ENCODE results near the gene ZNF566. TPM values are rescaled to one million over a fixed set of nuclear protein-coding genes. Genes with fewer than 3 reads are reported as not detected.

Gene ZNF566
- total RNA-seq, 4 donors from 2014 or later, result 7.3 to 14.6 (median 9.9) TPM

- no peak overlapping the region for H3K4me3 ChIP-seq
- H3K9me3 ChIP-seq, result no peaks in the 10 kb centered on the region
- WGBS, result 87% methylated on average over 2 of the region's 2 CpGs
- no peak for DNase-seq (ENCODE audit: extremely low spot score)
- H3K27ac ChIP-seq (replicated peaks in 1 of 4), result no peak overlapping the region
- intact Hi-C loops (cut with DNase I), result loop anchor here (2.0 to 10.0 kb wide), 2 partner anchors 18 to 288 kb away; no protein-coding TSS in a partner anchor
- TF ChIP-seq, protein P1, sequence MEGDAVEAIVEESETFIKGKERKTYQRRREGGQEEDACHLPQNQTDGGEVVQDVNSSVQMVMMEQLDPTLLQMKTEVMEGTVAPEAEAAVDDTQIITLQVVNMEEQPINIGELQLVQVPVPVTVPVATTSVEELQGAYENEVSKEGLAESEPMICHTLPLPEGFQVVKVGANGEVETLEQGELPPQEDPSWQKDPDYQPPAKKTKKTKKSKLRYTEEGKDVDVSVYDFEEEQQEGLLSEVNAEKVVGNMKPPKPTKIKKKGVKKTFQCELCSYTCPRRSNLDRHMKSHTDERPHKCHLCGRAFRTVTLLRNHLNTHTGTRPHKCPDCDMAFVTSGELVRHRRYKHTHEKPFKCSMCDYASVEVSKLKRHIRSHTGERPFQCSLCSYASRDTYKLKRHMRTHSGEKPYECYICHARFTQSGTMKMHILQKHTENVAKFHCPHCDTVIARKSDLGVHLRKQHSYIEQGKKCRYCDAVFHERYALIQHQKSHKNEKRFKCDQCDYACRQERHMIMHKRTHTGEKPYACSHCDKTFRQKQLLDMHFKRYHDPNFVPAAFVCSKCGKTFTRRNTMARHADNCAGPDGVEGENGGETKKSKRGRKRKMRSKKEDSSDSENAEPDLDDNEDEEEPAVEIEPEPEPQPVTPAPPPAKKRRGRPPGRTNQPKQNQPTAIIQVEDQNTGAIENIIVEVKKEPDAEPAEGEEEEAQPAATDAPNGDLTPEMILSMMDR (IDR thresholded peaks at IDR 0.05), result no peak
- no peak for TF ChIP-seq EP300 (IDR thresholded peaks at IDR 0.05)
- TF ChIP-seq POLR2AphosphoS5 (IDR thresholded peaks at IDR 0.05), result no peak
- TF ChIP-seq POLR2A (IDR thresholded peaks at IDR 0.05; ENCODE audit: low read depth), result no peak
- H3K27me3 ChIP-seq, result no peaks in the 10 kb centered on the region
- H3K4me1 ChIP-seq, result peaks cover under 1 to 8% (median 7%) of the 10 kb centered on the region in 4 donors
- H3K36me3 ChIP-seq, result peaks cover 0 to 17% (median 2%) of the 10 kb centered on the region in 4 donors
These were observed 6.5 kb downstream of the ZNF566 start for GRCh38 chr19:36482876-36483275.

- Histone ChIP-seq H3K36me3 (peaks cover 15 to 74% (median 25%) of the 10 kb centered on the region in 4 donors), H3K4me1 (no peaks in the 10 kb centered on the region), H3K27me3 (no peaks in the 10 kb centered on the region), H3K9me3 (peaks cover 0 to 36% (median 20%) of the 10 kb centered on the region in 4 donors), H3K27ac (replicated peaks in 1 of 4) (no peak overlapping the region), H3K4me3 (no peak overlapping the region)
- WGBS, result 96% methylated on average over 1 of the region's 1 CpG
- intact Hi-C loops (cut with DNase I), result no loop called here
- DNase-seq (ENCODE audit: extremely low spot score), result no peak
- TF ChIP-seq POLR2A (IDR thresholded peaks at IDR 0.05; ENCODE audit: low read depth) (no peak), POLR2AphosphoS5 (IDR thresholded peaks at IDR 0.05) (no peak), EP300 (IDR thresholded peaks at IDR 0.05) (no peak)
- TF ChIP-seq, protein P1 (IDR thresholded peaks at IDR 0.05), result no peak
These were observed 29.3 kb downstream of the ZNF566 start for GRCh38 chr19:36460046-36460445.

GRCh38 chr19:36456831-36457230 lies 32.5 kb downstream of the ZNF566 start:
- Histone ChIP-seq H3K4me3 (no peak overlapping the region), H3K27me3 (no peaks in the 10 kb centered on the region), H3K4me1 (no peaks in the 10 kb centered on the region), H3K27ac (replicated peaks in 1 of 4) (no peak overlapping the region), H3K36me3 (peaks cover 26 to 83% (median 39%) of the 10 kb centered on the region in 4 donors), H3K9me3 (peaks cover 0 to 61% (median 34%) of the 10 kb centered on the region in 4 donors)
- intact Hi-C loops (cut with DNase I), result no loop called here
- TF ChIP-seq POLR2A (IDR thresholded peaks at IDR 0.05; ENCODE audit: low read depth), result no peak
- DNase-seq (ENCODE audit: extremely low spot score), result no peak
- 100% methylated on average over 2 of the region's 2 CpGs for WGBS

DNA sequence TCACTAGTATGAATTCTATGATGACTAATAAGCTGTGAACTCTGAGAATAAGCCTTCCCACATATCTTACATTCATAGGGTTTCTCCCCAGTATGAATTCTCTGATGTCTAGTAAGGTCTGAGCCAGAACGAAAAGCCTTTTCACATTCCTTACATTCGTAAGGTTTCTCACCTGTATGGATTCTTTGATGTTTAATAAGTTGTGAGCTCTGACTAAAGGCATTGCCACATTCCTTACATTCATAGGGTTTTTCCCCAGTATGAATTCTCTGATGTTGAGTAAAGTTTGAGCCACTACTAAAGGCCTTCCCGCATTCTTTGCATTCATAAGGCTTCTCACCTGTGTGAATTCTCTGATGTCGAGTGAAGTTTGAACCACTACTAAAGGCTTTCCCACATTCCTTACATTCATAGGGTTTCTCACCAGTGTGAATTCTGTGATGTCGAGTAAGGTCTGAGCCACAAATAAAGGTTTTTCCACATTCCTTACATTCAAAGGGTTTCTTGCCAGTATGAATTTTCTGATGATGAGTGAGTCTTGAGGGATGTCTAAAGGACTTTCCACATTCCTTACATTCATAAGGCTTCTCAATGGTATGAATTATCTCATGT lies 40.2 kb downstream of the ZNF566 start:
- Histone ChIP-seq H3K27me3 (no peaks in the 10 kb centered on the region), H3K9me3 (peaks cover 10 to 91% (median 85%) of the 10 kb centered on the region in 4 donors), H3K27ac (replicated peaks in 1 of 4) (no peak overlapping the region), H3K4me3 (no peak overlapping the region), H3K4me1 (no peaks in the 10 kb centered on the region), H3K36me3 (peaks cover 48 to 78% (median 68%) of the 10 kb centered on the region in 4 donors)
- intact Hi-C loops (cut with DNase I), result no loop called here
- TF ChIP-seq POLR2AphosphoS5 (IDR thresholded peaks at IDR 0.05), result no peak
- no peak for TF ChIP-seq EP300 (IDR thresholded peaks at IDR 0.05)
- TF ChIP-seq, protein P1 (IDR thresholded peaks at IDR 0.05), result no peak
- TF ChIP-seq POLR2A (IDR thresholded peaks at IDR 0.05; ENCODE audit: low read depth), result no peak
- 95% methylated on average over 5 of the region's 5 CpGs for WGBS
- DNase-seq (ENCODE audit: extremely low spot score), result no peak

DNA sequence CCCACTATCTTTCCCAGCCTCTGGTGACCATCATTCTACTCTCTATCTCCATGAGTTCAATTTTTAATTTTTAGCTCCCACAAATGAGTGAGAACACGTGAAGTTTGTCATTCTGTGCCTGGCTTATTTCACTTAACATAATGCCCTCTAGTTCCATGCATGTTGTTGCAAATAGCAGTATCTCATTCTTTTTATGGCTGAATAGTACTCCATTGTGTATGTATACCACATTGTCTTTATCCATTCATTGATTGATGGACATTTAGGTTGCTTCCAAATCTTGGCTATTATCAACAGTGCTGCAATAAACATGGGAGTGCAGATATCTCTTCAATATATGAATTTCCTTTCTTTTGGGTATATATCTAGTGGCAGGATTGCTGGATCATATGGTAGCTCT lies 48.0 kb downstream of the ZNF566 start:
- Histone ChIP-seq H3K9me3 (peaks cover 8 to 79% (median 59%) of the 10 kb centered on the region in 4 donors), H3K27me3 (no peaks in the 10 kb centered on the region), H3K4me3 (no peak overlapping the region), H3K4me1 (no peaks in the 10 kb centered on the region), H3K36me3 (peaks cover 0 to 8% (median 6%) of the 10 kb centered on the region in 4 donors), H3K27ac (replicated peaks in 1 of 4) (no peak overlapping the region)
- DNase-seq (ENCODE audit: extremely low spot score), result no peak
- intact Hi-C loops (cut with DNase I), result no loop called here
- TF ChIP-seq, protein P1 (IDR thresholded peaks at IDR 0.05), result no peak
- TF ChIP-seq EP300 (IDR thresholded peaks at IDR 0.05), result no peak
- no peak for TF ChIP-seq POLR2AphosphoS5 (IDR thresholded peaks at IDR 0.05)
- no peak for TF ChIP-seq POLR2A (IDR thresholded peaks at IDR 0.05; ENCODE audit: low read depth)
- WGBS, result 80% methylated on average over 1 of the region's 1 CpG

All from esophagus muscularis mucosa (tissue), 4 donors.